WTC11 (cell line): ENCODE data around the gene JOSD2.

Source experiments
- CBFB ChIP-seq: sonication (generic); formaldehyde crosslinking; IDR thresholded peaks from 2 replicates; pipeline ENCODE4 v1.8.1; 2022; ENCODE audit warnings: mild to moderate bottlenecking, low read depth, missing genetic modification reagents
- CTCF ChIP-seq: fragments of 200-600 bp; IDR thresholded peaks from 2 replicates; pipeline ENCODE4 v1.8.0; 2022; ENCODE audit warnings: antibody characterized with exemption
- FOXK1 ChIP-seq: sonication (generic); formaldehyde crosslinking; IDR thresholded peaks from 2 replicates; pipeline ENCODE4 v1.8.0; 2022; ENCODE audit warnings: mild to moderate bottlenecking, moderate library complexity, missing genetic modification reagents
- NR3C1 ChIP-seq: sonication (generic); formaldehyde crosslinking; conservative IDR thresholded peaks from 2 replicates; pipeline ENCODE4 v1.8.1; 2023; ENCODE audit warnings: low read depth, mild to moderate bottlenecking, missing genetic modification reagents
- TF ChIP-seq, protein P1 (sequence below): sonication (generic); formaldehyde crosslinking; IDR thresholded peaks from 2 replicates; pipeline ENCODE4 v1.8.1; 2023; ENCODE audit warnings: mild to moderate bottlenecking, moderate library complexity, missing genetic modification reagents
- TF ChIP-seq, protein P2 (sequence below): sonication (generic); formaldehyde crosslinking; IDR thresholded peaks from 2 replicates; pipeline ENCODE4 v1.8.1; 2023; ENCODE audit warnings: mild to moderate bottlenecking, missing genetic modification reagents, moderate library complexity

GRCh38 chr19:50535672-50536187, 24.7 kb upstream of the JOSD2 start:
- TF ChIP-seq CTCF (no peak), FOXK1 (no peak), NR3C1 (no peak), CBFB (no peak)
- TF ChIP-seq, protein P1, sequence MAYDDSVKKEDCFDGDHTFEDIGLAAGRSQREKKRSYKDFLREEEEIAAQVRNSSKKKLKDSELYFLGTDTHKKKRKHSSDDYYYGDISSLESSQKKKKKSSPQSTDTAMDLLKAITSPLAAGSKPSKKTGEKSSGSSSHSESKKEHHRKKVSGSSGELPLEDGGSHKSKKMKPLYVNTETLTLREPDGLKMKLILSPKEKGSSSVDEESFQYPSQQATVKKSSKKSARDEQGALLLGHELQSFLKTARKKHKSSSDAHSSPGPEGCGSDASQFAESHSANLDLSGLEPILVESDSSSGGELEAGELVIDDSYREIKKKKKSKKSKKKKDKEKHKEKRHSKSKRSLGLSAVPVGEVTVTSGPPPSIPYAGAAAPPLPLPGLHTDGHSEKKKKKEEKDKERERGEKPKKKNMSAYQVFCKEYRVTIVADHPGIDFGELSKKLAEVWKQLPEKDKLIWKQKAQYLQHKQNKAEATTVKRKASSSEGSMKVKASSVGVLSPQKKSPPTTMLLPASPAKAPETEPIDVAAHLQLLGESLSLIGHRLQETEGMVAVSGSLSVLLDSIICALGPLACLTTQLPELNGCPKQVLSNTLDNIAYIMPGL (CRISPR knock-in tag), result no peak
- TF ChIP-seq, protein P2, sequence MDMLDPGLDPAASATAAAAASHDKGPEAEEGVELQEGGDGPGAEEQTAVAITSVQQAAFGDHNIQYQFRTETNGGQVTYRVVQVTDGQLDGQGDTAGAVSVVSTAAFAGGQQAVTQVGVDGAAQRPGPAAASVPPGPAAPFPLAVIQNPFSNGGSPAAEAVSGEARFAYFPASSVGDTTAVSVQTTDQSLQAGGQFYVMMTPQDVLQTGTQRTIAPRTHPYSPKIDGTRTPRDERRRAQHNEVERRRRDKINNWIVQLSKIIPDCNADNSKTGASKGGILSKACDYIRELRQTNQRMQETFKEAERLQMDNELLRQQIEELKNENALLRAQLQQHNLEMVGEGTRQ (CRISPR knock-in tag), result no peak
